Right lobe of liver (tissue), 4 donors: Measurements from ENCODE around the gene SPIRE1.
"Not testable (repeated sequence)": the region's sequence is repeated elsewhere in the genome, so short reads cannot be mapped to it uniquely, and the experiment has no call there.

ENCODE experiments used
- CTCF ChIP-seq, 4 donors: fragments of 200-600 bp in 3 of 4; fragments of 450-650 bp in 1 of 4; IDR thresholded peaks; one replicate each; pipeline versions ENCODE4 v1.5.1 to v1.8.0; 2016 to 2022; ENCODE audit warnings: antibody characterized with exemption in 4 of 4, mild to moderate bottlenecking in 2 of 4
- POLR2A ChIP-seq: fragments of 450-650 bp; IDR thresholded peaks from one replicate; pipeline ENCODE4 v1.6.1; 2017; ENCODE audit warnings: antibody characterized with exemption, mild to moderate bottlenecking
- donor health status: DM: no; HTN: no; CAD: no.
- donor health status: DM: no; HTN: no; CAD: no.
- donor health status: DM: no; HTN: yes; CAD: no.

- not testable (repeated sequence) for TF ChIP-seq POLR2A; CTCF (IDR thresholded peaks at IDR 0.05)
These were observed 97.3 kb downstream of the SPIRE1 start for GRCh38 chr18:12560600-12560999.
